ENCODE measurements around the gene SLC7A5. TPM values are rescaled to one million over a fixed set of nuclear protein-coding genes. Genes with fewer than 3 reads are reported as not detected.

SLC7A5 gene
- polyA plus RNA-seq, 1 experiment: 60.2 TPM

DNA sequence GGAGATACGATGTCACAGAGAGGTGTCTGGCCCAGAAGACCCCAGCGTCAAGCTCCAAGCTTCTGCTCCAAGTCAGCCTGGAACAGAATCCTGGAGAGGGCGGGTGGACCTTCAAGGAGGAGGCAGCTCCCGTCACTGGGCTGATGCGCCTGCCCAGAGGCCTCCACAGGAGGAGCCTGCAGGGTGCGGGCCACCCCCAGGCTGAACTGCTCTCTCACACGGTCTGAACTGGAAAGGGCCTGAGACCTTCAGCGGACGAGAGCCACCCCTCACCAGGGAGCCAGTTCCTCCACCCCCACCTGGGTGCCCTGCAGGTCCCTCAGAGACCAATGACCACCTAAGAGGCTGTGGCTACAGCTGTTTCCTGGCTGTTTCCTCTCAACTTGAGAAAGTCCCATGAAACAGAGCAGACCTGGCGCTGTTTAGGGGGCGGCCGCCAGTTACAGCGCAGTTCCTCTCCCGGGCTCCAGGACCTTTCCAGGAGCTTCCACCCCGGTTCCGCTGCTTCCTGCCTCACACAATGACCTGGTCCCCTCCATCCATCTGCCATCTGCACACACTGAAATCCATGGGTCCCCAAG, 67.5 kb downstream of the SLC7A5 start:
- CTCF ChIA-PET: interaction anchor here (0.9 to 2.2 kb wide), 3 partner anchors 10 to 33 kb away, joined by 3 to 5 read pairs (median 3); no protein-coding TSS in a partner anchor
- no peak overlapping the region for H3K4me3 ChIP-seq (ENCODE audit: low read depth, low read length)

DNA sequence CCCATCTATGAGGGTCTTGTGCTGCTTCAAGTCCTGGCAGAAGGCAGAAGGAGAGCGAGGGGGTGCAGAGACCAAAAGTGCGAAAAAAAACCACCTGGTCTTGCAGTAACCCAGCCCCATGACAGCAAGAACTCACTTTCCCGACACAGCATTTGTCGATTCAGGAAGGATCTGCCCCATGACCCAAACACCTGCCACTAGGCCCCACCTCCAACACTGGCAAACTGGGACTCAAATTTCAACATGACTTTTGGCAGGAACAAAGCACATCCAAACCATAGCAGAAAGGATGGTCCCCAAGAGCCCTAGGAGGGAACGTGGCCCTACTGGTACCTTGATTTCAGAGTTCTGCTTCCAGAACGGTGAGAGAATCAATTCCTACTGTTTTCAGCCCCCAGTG, 68.8 kb downstream of the SLC7A5 start:
- Histone ChIP-seq H3K27me3 (ENCODE audit: control insufficient read depth, insufficient read depth, low read length) (peaks cover 1% of the 10 kb centered on the region), H3K4me3 (ENCODE audit: low read depth, low read length) (no peak overlapping the region), H3K36me3 (ENCODE audit: control insufficient read depth, insufficient read depth, low read length) (no peaks in the 10 kb centered on the region)
- DNase-seq (ENCODE audit: low read depth): no peak
- TF ChIP-seq, protein P1, sequence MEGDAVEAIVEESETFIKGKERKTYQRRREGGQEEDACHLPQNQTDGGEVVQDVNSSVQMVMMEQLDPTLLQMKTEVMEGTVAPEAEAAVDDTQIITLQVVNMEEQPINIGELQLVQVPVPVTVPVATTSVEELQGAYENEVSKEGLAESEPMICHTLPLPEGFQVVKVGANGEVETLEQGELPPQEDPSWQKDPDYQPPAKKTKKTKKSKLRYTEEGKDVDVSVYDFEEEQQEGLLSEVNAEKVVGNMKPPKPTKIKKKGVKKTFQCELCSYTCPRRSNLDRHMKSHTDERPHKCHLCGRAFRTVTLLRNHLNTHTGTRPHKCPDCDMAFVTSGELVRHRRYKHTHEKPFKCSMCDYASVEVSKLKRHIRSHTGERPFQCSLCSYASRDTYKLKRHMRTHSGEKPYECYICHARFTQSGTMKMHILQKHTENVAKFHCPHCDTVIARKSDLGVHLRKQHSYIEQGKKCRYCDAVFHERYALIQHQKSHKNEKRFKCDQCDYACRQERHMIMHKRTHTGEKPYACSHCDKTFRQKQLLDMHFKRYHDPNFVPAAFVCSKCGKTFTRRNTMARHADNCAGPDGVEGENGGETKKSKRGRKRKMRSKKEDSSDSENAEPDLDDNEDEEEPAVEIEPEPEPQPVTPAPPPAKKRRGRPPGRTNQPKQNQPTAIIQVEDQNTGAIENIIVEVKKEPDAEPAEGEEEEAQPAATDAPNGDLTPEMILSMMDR (IDR thresholded peaks at IDR 0.05; ENCODE audit: insufficient read depth, low read depth, low read length): no peak
- POLR2A ChIA-PET: no interaction called here
- CTCF ChIA-PET: no interaction called here

More for the DNA sequence above, 67.5 kb downstream of the SLC7A5 start:
- H3K36me3 ChIP-seq (ENCODE audit: control insufficient read depth, insufficient read depth, low read length): no peaks in the 10 kb centered on the region
- no peak for DNase-seq (ENCODE audit: low read depth)
- H3K27me3 ChIP-seq (ENCODE audit: control insufficient read depth, insufficient read depth, low read length): no peaks in the 10 kb centered on the region
- TF ChIP-seq, protein P1 (IDR thresholded peaks at IDR 0.05; ENCODE audit: insufficient read depth, low read depth, low read length): no peak
- POLR2A ChIA-PET: no interaction called here

DNA sequence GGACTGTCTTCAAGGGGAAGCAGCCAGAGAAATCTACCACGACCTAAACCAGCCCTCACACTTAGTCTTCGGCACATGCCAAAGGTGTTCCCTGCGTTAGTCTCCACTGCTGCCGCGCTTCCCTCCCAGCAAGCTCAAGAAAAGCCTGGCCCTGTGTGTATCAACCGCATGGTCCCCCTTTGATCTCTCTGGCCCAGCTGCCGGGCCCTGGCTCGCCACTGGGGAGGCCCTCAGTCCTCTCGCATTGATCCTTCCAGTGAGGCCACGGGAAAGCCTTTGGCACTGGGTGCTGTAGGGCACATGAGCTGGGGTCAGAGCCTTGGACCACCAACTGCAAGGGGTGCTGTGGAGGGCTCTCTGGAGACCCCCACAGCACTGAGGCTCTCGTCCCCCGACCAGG, 74.0 kb downstream of the SLC7A5 start:
- TF ChIP-seq, protein P1 (IDR thresholded peaks at IDR 0.05; ENCODE audit: insufficient read depth, low read depth, low read length): no peak
- no peak for DNase-seq (ENCODE audit: low read depth)
- Histone ChIP-seq H3K4me3 (ENCODE audit: low read depth, low read length) (no peak overlapping the region), H3K27me3 (ENCODE audit: control insufficient read depth, insufficient read depth, low read length) (peaks cover 1% of the 10 kb centered on the region), H3K36me3 (ENCODE audit: control insufficient read depth, insufficient read depth, low read length) (no peaks in the 10 kb centered on the region)
- CTCF ChIA-PET: interaction anchor here (0.6 kb wide), 1 partner anchor 107 kb away, joined by 3 read pairs; no protein-coding TSS in a partner anchor
- POLR2A ChIA-PET: no interaction called here

DNA sequence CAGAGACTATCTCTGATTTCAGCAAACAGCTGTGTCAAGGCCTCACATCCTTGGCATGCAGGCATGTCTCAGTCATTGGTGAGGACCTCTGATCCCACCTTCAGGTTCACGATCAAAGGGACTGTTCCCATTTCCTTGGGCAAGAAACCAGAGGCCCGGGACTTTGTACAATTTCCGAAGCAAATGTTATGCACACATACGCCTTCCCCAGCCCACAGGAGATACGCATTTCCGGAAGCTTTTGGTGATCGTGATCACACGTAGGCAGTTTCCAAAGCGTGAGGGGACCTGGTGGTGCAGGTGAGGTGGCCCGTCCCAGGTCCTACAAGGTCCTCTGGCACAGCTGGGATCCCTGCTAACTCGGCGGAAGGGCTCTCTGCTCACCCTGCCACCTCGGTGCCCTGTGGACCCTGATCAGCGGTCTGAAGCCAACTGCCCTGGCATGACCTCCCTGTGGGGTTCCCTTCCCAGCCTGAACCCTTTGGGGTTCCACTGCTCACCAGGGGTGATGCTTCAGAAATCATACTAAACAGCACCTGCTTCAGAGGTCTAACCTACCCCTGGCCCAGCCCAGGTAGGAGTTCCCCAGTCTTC, 74.7 kb downstream of the SLC7A5 start:
- TF ChIP-seq, protein P1 (IDR thresholded peaks at IDR 0.05; ENCODE audit: insufficient read depth, low read depth, low read length): no peak
- CTCF ChIA-PET: interaction anchor here (0.6 to 1.4 kb wide), 2 partner anchors 25 to 108 kb away, joined by 3 to 4 read pairs; no protein-coding TSS in a partner anchor
- no peaks in the 10 kb centered on the region for H3K36me3 ChIP-seq (ENCODE audit: control insufficient read depth, insufficient read depth, low read length)
- POLR2A ChIA-PET: interaction anchor here (0.6 kb wide), 1 partner anchor 57 kb away, joined by 8 read pairs; no protein-coding TSS in a partner anchor
- peaks cover 1% of the 10 kb centered on the region for H3K27me3 ChIP-seq (ENCODE audit: control insufficient read depth, insufficient read depth, low read length)
- H3K4me3 ChIP-seq (ENCODE audit: low read depth, low read length): no peak overlapping the region
- DNase-seq (ENCODE audit: low read depth): no peak

DNA sequence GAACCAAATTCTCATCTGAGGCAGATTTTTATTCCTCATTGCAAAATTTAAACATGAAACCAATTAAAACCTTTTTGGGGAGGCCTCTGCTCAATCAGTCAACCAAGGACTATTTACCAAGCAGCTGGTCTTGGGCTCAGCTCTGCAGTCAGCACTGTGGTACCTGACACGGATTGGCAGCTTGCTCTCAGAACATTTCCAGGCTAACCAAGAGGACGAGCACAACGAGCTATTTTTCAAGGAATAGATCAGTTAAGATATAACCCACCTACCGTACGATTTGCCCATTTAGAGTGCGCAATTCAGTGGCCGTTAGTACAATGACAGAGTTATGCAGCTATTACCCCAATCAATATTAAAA, 77.1 kb downstream of the SLC7A5 start:
- CTCF ChIA-PET: interaction anchor here (0.6 to 2.3 kb wide), 5 partner anchors 10 to 769 kb away, joined by 3 to 7 read pairs (median 5); no protein-coding TSS in a partner anchor
- POLR2A ChIA-PET: no interaction called here
- DNase-seq (ENCODE audit: low read depth): no peak

More for the DNA sequence above, 77.1 kb downstream of the SLC7A5 start:
- no peak overlapping the region for H3K4me3 ChIP-seq (ENCODE audit: low read depth, low read length)
- TF ChIP-seq, protein P1 (IDR thresholded peaks at IDR 0.05; ENCODE audit: insufficient read depth, low read depth, low read length): no peak
- no peaks in the 10 kb centered on the region for H3K36me3 ChIP-seq (ENCODE audit: control insufficient read depth, insufficient read depth, low read length)
- peaks cover 1% of the 10 kb centered on the region for H3K27me3 ChIP-seq (ENCODE audit: control insufficient read depth, insufficient read depth, low read length)

Data from BJ (cell line).